ENCODE measurements around the gene TWSG1. TPM values are rescaled to one million over a fixed set of nuclear protein-coding genes. Genes with fewer than 3 reads are reported as not detected.

Gene TWSG1
- total RNA-seq: 81.7 TPM

GRCh38 chr18:9334329-9334972 is at the start of gene TWSG1:
Gene TWSG1, plus strand, starts transcription at chr18:9334773. Its CDS starts 2,457 bp downstream, at chr18:9337230.

Other genes starting within 250 kb of the TWSG1 start
- 132 TPM for gene NDUFV2, start 232.1 kb upstream of the TWSG1 start, total RNA-seq
- gene ANKRD12, start 198.0 kb upstream of the TWSG1 start, total RNA-seq: 136 TPM
- 64.7 TPM for gene RALBP1, start 140.7 kb downstream of the TWSG1 start, total RNA-seq

Data from camera-type eye (tissue), 1 donor.